Stimulated activated CD8-positive, alpha-beta memory T cell treated with anti-CD3 and anti-CD28 coated beads, Interleukin-15, amount 100 ng/mL, for 4 hours (primary cell): ENCODE measurements around the gene POU2F1.

Experiments
- DNase-seq, 2 donors: peaks; one replicate each; pipeline ENCODE4 v3.0.0-alpha.2; 2020; ENCODE audit warnings: low read depth in 2 of 2

The POU2F1 gene

DNA sequence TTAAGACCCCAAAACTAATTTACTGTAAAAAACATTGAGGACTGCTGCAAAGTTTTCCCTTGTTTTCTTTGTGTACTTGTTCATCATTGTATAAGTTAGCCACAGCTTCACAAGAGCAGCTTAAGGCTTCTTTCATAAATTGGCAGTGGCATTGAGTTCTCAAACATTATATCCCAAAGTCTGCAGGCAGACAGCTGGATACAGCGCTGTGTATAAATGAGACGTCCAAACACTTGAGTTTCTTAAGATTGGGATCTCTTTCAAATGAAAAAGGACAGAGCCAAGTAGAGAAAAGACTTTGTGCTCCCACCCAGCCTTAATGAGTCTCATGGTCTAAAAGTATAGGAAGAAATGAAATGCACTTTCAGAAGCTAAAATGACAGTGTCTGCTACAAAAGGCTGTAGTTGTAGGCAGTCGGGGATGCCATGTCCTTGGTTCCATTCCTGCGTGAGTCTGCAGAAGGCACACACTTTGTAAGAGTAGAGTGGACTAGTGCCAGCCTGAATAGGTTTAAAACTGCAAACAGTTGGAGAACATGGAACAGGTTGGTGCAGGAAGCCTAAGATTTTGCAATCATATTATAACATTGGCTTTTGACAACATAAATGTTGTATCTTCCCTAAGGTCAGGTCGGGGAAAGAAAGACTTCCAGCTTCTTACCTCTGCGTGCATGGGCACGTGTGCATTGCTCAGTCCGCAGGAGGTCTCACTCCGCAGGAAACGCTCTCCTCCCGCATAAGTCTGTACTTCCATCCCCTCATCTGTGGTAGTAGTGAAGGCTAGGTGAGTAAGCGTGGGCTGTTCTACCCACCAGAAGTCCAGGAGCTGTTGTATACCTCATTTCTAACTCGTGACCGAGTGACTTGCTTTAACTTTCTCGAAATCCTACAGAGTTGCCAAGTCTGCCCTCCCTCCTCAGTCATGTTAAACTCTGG is 203.3 kb downstream of the POU2F1 start:
- no peak for DNase-seq

DNA sequence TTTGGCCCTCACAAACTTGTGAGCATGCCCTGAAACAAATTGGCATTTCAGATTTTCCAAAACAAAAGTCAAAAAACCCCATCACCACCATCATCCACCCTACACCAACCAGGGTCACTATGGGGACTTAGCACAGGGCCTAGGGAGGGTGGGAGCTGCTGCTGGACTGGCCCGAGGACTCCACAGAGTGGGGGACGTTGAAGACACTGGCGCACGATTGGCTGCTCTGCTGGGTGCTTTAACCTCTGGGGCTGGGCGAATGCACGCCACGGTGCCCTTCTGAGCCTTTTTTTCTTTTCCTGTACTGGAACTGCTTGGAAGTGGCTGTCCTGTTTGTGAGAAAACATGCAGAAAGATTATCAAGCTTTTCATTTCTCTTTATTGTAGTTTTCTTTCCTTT is 204.8 kb downstream of the POU2F1 start:
- DNase-seq: no peak

- no peak for DNase-seq
These were observed 206.0 kb downstream of the POU2F1 start for GRCh38 chr1:167426716-167427115.

- no peak for DNase-seq
These were observed 207.2 kb downstream of the POU2F1 start for GRCh38 chr1:167427848-167428247.

DNA sequence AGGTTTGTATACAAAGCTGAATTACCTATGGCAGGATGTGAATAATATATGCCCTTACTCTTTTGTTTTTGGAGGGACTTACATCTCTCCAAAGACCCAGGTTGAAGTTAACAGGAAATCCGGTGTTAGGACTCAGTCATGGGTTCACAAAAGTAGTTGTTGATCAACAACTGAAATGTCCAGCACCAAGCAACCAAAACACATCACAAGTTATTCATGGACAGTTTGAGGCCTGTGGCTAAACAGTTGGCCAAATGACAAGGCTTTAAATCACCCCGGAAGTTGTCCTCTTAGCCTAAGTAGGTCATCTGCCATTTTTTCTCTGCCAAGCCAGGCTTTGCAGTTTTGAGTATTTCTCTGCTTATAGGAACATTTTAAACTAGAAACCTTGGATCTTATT is 207.7 kb downstream of the POU2F1 start:
- no peak for DNase-seq

DNA sequence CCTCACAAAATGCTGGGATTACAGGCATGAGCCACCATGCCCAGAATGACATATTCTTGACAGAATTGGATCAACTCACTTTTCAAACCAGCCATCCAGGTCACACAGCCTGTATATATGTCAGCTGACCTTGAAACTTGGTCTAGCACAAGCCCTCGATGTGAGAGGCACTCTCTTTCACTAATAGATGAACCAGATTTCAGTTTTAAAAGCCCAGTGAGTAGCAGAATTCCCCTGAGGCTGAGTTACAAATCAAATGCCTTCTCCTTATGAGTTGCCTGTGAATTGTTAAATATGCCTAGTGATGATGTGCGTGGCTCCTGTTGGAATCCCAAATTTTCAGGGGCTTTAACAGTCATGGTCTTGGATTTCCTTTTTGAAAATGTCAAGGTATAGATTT is 208.9 kb downstream of the POU2F1 start:
- DNase-seq: no peak

DNA sequence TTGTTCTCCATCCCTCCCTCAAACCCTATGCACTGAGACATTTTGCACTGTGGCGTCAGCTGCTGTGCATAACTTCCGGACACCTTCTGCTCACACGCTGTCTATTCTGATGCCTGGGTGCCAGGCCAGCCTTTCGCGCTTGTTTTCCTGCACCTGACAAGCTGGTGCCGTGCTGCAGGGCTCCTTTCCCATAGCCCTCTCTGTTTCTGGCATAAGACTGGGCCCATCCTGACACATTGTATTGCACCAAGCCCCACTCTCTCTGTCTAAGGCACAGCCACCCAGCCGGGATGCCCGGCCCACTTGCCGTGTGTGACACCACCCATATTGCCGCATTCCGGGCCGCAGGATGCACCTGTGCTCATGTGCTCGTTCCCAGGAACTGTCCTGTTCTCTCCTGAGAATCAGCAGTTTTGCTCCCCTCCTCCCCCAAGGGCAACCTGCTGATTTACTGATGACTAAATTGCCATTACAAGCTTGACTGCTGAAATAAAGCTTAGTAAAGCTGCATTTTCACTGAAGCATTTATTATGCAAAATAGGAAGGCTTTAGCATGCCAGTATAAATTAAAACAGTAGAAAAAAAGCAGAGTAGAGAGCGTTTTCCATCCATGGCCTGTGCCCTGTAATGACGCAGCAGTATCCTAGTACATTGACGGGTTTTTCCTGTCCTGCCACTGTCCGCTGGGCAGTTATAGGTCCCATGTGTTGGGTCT is 209.6 kb downstream of the POU2F1 start:
- DNase-seq: no peak

GRCh38 chr1:167430849-167431242 is 210.2 kb downstream of the POU2F1 start:
- no peak for DNase-seq

- no peak for DNase-seq
These were observed 210.7 kb downstream of the POU2F1 start for GRCh38 chr1:167431261-167431908.

DNA sequence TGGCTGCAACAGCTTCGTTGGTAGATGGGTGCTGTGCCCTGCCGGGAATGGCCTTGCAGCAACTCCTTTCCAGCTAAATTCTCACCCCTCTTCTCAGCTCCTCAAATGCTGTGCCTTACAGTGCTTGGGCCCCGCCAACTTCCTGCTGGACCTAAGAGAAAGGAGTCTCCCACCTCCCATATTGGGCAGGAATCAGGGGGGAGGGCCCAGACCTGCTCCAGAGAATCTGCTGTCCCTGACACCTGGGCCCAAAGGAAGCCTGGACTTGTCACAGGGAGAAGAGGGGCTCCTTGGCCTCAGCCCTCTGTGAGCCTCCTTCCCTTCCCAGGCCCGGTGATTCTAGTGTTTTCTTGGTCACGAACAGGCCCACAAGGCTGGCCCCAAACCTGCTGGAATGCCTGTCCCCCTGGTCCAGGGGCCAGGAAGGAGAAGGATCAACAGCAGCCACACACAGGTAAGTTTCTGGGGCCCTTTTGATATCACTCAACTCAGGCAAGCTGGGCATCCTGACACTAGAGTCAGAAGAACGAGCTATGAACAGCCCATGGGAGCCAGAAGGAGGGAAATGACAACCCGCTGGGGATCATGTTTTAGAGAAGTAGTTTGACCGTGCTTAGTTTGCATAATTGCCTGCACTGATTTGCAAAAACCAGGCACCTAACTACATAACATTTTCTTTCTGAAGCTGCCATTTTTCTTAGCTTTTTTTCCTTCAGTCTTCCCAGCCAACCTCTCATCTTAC is 211.4 kb downstream of the POU2F1 start:
- no peak for DNase-seq

DNA sequence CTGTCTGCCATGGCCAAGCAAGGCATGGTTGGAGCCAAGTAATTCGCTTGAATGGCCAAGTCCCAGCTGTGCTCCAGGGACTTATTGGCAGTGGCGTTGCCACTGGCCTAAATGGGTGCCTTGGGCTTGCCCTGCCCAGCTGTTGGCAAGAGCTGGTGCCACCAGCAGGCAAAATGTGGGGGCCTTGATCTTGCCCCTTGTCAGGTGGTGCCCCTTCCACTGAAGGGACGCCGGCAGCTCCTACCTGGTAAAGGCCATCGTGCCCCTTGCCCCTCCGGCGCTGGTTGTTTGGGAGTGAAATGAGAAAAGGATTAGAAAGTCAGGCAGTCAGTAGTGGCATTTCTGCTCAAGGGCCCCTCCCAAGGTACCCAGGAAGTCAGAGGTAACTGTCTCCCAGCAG is 212.1 kb downstream of the POU2F1 start:
- no peak for DNase-seq

DNA sequence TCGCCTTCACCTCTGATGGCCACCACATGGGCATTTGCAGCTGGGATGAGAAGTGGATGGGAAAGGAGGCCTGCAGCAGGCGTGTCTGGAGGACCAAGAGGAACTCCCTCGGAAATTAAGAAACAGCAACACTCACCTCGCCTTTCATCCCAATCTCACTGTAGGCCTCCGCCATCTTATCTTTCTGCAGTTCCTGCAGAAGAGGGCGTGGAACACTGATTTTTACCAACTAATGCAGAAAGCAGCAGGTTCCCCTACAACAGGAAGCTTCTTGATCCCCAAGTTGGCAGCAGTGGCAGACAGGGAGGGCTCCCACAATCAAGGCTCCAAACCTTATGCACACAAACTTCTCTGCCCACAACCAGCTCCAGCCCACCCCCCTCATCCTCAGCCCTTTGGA is 213.2 kb downstream of the POU2F1 start:
- no peak for DNase-seq

DNA sequence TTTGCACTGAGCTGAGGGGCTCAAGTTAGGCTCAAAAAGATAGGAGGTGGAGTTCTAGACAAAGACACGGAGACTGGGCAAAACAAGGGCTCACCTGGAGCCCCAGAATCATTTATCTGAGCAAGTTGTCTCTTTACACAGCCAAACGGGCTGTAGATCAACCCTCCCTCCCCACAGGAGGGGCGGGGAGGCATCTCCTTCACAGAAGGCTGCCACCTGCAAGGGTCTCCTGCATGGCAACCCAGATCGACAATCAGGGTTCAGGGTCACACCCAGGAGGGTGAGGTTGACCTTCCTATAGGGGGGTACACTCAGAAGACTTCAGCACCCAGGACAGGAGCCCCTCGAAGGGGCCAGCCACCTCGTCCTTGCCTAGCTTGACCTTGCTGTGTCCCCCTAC is 213.6 kb downstream of the POU2F1 start:
- DNase-seq: no peak

DNA sequence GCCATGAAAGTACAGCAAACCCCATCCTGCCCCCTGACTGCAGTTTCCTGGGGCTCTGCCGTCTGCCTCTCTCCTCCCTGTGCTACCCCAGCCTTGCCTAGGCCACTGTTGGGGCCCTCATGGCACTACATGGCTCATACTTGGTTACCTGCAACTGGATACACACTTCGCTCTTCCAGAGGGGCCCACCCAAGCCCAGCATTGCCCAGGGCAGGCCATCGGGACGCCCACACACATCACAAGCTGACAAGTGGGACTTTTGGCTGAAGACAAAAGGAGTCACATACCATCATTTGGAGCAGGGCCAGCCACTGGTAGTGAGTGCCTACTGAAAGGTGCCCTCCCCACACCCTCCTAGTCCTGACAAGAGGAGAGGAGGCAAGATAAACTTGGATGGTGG is 214.8 kb downstream of the POU2F1 start:
- no peak for DNase-seq

DNA sequence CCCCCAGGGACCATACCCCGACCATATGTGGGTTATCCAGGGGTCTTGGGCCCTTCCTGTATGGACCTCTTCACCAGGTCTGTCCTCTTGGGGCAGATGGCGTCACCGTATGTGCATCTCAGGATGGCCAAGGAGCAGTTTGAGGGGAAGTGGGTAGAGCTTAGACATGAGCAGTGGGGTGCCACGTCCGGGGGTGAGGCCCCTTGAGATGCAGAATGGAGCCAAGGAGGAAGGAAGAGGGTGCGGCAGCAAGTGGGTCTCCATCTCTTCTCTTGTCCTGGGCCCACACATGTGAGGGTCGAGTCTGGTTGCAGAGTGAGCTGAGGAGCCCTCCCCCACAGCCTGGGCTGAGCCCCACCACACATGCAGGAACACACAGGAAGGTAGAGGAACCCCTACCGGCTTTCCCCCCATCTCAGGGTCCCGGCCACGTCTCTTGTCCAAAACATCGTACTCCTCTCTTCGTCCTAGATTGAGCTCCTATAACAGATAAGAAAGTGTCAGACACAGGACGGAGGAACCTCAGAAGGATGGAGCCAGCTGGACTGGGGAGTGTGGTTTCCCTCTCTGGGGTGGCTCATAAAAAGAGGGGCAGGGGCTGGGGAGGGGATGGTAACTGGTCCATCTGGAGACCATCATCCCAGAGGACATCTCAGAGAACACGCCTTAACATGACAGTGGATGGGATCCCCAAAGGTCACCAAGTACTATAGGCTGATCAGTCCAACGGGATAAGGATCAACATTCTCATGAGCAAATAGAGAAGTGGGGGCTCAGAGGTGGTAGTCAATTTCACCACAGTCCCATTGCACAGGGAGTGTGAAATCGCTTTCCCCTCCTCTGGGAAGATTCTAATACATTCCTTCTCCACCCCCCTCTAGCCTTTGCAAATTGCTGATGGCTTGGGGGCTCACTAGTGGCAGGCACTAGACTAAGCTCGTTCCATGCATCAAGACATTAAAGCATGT is 217.8 kb downstream of the POU2F1 start:
- DNase-seq: no peak

DNA sequence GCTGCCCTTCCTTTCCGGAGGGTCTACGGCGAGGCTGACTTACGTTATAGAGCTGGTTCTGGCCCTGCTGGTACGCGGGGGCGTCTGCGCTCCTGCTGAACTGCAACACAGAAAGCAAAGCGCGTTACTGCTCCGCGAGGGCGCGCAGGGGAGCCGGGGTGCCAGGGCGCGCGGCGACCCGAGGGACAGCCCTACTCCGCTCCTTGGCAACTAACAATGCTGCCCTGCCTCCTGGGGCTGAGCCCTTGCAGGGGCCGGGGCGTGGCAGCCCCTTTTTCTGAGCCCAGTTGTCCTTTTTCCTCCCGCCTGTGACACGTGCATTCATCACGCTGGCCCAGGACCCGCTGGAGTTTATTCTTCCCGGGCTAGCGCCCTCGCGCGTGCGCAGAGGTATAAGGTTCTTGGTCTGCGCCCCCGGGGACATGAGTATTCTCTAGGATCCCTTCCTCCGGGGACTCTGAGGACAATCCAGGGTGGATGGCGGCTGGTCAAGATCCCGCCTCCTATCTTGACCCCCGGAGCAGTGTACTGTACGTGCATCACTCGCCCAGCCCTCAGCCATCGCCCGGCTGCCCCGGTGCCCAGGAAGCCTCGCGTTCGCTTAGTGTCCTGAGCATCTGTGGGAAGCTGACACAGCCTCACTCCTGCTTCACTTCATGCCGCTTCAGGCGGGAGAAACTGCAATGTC is 218.8 kb downstream of the POU2F1 start:
- no peak for DNase-seq

- no peak for DNase-seq
These were observed 219.7 kb downstream of the POU2F1 start for GRCh38 chr1:167440345-167440744.

DNA sequence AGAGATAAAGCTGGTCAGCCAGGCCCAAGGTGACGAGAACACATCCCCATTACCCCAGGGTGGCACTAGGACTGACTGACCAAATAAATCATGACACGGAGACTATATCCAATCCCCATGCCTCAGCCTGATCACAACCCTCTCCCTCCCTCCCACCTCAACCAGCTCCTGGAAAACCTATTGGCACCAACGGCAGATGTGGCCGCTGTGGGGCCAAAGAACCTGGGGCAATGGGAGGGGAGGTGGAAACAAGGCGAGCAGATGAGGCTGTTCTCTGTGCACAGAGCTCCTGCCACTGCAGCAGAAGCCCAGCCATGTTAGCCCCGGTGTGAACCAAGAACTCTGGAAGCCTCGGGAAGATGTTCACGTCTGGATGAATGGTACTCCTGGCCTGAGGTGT is 220.1 kb downstream of the POU2F1 start:
- DNase-seq: no peak

DNA sequence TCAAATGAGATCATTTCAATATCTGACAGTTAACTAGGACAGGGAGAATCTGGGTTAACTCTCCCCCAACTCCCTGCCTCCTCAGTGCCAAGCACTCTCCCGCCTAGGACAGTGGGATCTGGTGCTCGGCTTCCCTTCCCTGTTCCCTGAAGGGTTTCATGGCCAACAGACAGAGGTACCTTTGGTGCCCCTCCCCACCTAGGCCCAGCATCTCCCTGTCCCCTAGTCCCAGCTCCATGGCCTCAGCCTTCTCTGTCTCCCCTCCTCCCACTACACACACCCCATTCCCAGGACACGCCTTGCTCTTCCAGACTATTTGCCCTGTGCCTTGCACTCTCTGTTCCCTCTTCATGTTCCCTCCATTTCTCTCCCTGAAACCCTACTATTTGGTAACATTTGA is 220.5 kb downstream of the POU2F1 start:
- DNase-seq: no peak
